Astrocyte of the spinal cord (primary cell): ENCODE results near the gene ADAMTS10.

Experiments used
- DNase-seq: peaks from one replicate; pipeline ENCODE4 v3.0.0; 2011; ENCODE audit warnings: low read depth, low spot score
- H3K4me3 ChIP-seq: 2 replicates; pipeline ENCODE4 v1.5.1; 2011; ENCODE audit warnings: low read depth, mild to moderate bottlenecking, low read length, moderate library complexity
- CTCF ChIP-seq: IDR thresholded peaks from 2 replicates; pipeline ENCODE4 v1.5.1; 2012; ENCODE audit warnings: low read depth, mild to moderate bottlenecking, low read length, inconsistent platforms
- in situ Hi-C: cut with HindIII; loops from 2 replicates; pipeline ENCODE4 v1.10.0; 2017; ENCODE audit warnings: low sequenced_read_pairs

Gene ADAMTS10

GRCh38 chr19:8531470-8531869, 79.0 kb downstream of the ADAMTS10 start:
- in situ Hi-C loops: no loop called here
- TF ChIP-seq CTCF: no peak
- H3K4me3 ChIP-seq: no peak overlapping the region
- DNase-seq: no peak
